Activated CD8-positive, alpha-beta memory T cell treated with anti-CD3 and anti-CD28 coated beads for 4 hours (primary cell): ENCODE measurements around the gene TEKT1.
"Not testable (repeated sequence)": the region's sequence is repeated elsewhere in the genome, so short reads cannot be mapped to it uniquely, and the experiment has no call there.

Experiments
- DNase-seq, 2 donors: peaks; one replicate each; pipeline ENCODE4 v3.0.0-alpha.2; 2020; ENCODE audit warnings: low read depth in 2 of 2

Gene TEKT1

DNA sequence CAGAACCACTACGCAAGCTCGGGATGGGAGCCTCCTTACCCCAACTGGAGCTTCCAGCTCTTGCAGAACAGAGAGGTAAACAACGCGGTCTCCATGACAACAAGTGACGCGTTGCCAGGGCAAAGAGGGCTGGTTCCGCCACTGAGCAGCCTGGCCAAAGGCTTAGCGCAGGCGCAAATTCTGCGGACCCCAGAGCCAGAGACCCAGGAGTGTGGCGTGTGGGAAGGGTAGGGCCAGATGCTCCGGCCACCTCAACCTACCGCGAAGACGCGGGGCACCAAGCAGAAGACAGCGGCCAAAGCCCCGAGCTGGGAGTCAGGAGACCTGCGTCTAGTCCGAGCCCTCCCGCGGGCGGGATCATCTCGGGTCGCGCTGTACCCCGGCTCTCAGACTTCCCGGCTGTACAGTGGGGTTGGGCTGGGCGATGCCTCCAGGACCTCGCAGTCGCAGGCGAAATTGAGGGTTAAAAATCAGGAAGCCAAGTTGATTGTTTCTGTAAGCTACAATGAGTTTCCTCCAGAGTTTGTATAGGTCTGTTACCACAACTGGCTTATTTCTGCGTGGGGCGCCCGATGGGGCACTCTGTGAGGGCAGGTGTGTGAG lies at the start of gene TEKT1:
Gene TEKT1, minus strand, starts transcription at position 69 of the 603 bp plus-strand sequence. CDS start 1,353 bp downstream, outside the sequence.
- peak; percentile 20 to 33 for DNase-seq

DNA sequence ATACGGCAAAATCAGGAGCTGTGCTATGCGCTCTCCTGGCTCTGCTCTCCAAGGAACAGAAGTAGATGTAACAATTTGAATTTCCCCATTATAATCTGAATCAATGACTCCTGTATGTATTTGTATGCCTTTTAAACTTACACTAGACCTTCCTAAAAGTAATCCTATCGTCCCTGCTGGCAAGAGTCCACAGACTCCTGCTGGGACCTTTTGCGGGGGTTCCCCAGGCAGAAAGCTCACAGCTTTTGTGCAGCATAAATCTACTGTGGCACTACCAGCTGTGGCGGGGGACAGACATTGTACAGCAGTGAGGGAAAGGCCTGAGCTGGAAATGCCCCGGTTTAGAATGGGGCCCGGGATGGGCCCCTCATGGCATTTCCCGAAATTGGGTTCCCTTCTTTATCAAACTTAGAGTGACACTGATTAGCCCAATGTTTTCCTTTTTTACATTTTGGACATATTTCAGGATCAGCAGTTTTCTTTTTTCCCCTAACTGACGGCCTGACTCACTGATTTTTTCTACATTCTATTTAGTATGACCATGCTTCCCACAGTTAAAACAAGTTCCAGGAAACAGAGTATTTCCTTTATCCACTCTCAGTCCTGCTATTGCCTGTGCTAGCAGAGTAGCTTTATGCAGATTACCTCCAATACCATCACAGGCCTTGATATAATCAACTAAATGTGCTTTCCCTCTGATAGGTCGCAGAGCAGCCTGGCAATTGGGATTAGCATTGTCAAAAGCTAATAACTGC lies 47.9 kb upstream of the TEKT1 start:
- DNase-seq, result not testable (repeated sequence)

DNA sequence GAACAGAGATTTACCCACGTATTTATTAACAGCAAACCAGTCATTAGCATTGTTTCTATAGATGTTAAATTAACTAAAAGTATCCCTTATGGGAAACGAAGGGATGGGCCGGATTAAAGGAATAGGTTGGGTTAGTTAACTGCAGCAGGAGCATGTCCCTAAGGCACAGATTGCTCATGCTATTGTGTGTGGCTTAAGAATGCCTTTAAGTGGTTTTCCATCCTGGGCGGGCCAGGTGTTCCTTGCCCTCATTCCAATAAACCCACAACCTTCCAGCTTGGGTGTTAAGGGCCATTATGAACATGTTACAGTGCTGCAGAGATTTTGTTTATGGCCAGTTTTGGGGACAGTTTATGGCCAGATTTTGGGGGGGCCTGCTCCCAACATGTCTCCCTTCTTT lies 43.7 kb upstream of the TEKT1 start:
- not testable (repeated sequence) for DNase-seq

DNA sequence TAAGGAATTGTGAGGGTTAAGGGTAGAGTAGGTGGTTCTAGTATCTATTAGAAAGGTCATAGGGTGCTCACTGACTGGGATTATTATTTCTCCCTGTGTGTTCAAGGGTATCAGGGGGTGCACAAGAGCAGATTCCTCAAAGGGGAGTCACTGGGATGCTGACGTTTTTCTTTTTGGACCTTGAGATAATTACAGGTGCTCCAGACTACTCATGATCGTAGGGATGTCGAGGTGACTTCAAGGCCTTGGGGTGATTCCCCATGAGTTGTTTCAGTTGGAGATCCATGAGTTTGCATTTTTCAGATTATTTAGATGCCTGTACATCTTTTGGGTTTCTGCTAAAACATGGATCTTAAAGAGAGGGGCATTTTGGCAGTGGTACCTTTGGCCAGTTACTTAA lies 41.4 kb upstream of the TEKT1 start:
- DNase-seq, result no peak

DNA sequence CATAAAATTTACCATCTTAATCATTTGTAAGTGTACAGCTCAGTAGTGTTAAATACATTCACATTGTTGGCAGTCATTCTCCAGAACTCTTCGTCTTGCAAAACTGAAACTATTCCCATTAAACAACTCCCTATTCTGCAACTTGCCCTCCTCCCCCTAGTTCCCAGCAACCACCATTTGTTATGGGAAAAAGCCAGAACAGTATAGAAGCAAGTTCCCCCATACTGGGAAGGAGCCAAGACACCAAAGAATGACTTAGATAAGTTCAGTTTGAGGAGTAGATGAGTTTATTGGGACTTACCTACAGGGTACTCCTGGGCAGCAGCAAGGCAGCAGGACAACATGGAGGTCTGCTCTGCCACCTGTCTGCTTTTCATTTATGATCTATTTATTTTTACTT lies 39.3 kb upstream of the TEKT1 start:
- no peak for DNase-seq

DNA sequence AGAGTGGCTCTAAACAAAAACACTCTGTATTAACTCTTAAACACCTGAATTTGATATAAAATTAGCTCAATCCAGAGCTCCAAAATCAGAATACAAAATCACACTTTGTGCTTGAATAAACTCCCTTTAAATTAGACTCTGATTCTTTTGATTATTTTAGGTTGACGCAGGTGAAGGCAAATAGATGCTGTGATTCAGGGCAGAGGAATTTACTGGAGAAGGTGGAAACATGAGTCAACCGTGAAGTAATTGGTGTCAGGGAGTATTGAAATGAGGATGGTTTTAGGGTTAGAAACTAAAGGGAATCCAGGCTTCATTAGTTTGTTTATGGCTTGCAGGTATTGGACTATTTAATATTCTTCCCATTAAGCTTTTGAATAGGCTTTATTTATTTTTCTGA lies 37.1 kb upstream of the TEKT1 start:
- no peak for DNase-seq

DNA sequence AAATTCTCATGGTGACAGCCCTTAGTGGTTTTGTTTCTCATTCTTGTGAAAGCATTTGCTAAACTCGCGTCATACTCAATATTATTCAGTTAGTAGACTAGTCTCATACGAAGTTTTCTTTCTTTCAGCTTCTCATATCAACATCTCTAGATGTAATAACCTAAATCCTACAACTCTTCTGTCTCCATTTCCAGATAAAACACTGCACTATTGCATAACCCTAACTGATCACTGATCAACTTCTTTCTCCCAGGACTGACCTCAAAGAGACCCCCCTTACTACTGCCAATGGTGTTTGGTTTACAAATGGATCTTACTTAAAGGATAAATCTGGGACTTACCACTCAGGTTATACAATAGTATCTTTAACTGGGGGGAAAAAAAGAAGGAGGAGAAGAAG lies 36.3 kb upstream of the TEKT1 start:
- no peak for DNase-seq

DNA sequence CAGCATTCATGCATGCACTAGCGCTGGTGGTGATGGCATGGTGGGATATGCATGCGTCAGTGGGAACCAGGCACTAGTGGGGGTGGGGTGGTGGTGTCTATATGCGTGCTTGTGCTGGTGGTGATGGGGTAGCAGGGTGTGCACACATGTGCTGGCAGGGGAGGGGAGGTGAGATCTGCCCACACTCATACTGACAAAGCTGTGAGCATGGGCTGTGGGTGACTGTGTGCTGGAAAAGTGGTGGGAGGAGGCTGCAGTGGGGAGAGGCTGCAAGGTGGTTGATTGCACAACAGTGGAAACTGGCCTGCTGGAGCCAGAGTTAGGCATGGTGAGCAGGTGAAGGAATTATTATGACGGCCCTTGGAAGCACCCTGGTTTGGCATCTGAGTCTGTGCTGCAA lies 31.3 kb upstream of the TEKT1 start:
- no peak for DNase-seq

DNA sequence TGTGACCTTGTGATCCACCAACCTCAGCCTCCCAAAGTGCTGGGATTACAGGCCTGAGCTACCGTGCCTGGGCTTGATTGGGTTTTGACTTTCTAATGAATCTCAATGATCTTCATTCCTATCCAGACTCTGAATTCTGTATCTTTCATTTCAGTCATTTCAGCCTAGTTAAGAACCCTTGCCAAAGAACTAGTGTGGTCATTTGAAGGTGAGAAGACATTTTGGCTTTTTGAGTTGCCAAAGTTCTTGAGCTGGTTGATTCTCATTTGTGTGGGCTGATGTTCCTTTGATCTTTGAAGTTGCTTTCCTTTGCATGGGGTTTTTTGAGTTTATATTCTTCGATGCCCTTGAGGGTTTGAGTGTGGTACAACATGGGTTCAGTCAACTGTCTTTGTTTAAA lies 30.6 kb upstream of the TEKT1 start:
- DNase-seq, result no peak

DNA sequence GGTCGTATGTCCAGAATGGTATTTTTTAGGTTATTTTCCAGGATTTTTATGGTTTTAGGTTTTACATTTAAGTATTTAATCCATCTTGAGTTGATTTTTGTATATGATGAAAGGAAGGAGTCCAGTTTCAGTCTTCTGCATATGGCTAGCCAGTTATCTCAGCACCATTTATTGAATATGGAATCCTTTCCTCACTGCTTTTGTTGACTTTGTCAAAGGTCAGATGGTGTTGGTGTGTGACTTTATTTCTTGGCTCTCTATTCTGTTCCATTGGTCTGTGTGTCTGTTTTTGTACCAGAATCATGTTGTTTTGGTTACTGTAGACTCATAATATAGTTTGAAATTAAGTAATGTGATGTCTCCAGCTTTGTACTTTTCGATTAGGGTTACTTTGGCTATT lies 26.4 kb upstream of the TEKT1 start:
- DNase-seq, result no peak

DNA sequence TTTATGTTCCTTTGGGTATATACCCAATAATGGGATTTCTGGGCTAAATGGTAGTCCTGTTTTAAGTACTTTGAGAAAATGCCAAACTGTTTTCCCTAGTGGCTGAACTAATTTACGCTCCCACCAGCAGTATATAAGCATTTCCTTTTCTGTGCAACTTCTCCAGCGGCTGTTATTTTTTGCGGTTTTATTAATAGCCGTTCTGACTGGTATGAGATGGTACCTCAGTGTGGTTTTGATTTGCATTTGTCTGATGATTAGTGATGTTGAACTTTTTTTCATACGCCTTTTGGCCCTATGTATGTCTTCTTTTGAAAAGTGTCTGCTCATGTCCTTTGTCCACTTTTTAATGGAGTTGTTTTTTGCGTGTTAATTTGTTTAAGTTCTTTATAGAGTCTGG lies 25.8 kb upstream of the TEKT1 start:
- DNase-seq, result no peak

DNA sequence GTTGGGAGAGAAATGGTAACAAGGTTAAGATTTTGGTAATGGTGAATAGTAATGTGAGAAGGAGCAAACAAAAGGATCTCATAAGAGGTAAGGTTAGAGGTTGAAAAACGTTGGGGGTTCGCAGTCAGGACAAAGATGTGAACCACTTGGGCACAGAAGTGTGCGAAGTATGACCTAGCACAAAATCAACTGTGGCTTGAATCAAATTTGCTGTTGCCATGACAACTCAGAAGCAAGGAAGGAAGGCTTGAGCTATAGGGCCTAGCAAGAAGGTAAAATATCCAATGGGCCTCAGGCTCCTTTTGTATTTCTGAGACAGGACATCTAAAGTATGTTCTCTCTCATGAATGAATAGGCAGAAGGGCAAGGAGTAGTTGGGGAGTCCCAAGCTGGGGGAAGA lies 24.5 kb upstream of the TEKT1 start:
- no peak for DNase-seq

DNA sequence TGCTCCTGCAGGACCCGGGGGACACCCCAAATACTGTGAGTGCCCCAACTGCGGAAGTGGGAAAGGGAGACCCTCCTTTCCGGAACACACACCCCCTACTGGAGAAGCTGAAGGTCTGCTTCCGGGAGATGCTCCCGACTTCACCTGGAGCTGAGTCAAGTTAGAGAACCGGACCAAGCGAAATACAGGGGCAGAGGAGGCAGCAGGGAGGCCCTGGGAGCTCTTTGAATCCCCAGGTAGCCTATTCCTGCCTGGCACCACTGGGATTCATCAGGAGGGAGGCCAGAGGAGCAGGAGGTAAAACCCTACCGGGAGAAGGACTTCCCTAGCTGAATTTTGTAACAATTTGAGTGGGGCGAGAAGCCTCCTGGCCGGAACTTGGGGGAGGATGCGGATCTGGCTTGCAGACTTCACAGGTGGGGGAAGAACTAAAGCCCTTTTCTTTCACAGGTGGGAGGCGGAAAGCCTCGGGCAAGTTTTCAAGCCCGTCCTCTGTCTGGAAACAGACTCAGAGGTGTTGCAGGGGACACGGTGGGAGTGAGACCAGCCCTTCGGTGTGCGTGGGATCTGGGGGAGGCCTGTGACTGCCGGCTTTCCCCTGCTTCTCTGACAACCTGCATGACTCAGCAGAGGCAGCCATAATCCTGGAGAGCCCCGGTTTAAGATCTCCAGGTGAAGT lies 22.4 kb upstream of the TEKT1 start:
- DNase-seq, result peak in 1 of 2 donors; percentile 10

DNA sequence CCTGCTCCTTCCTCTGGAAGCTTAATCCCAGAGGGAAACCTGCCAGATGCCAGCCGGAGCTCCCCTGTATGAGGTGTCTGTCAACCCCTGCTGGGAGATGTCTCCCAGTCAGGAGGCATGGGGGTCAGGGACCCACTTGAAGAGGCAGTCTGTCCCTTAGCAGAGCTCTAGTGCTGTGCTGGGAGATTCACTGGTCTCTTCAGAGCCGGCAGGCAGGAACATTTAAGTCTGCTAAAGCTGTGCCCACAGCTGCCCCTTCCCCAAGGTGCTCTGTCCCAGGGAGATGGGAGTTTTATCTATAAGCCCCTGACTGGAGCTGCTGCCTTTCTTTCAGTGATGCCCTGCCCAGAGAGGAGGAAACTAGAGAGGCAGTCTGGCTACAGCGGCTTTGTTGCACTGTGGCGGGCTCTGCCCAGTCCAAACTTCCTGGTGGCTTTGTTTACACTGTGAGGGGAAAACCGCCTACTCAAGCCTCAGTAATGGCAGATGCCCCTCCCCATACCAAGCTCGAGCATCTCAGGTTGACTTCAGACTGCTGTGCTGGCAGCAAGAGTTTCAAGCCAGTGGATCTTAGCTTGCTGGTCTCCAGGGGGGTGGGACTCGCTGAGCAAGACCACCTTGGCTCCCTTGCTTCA lies 17.1 kb upstream of the TEKT1 start:
- DNase-seq, result not testable (repeated sequence)

DNA sequence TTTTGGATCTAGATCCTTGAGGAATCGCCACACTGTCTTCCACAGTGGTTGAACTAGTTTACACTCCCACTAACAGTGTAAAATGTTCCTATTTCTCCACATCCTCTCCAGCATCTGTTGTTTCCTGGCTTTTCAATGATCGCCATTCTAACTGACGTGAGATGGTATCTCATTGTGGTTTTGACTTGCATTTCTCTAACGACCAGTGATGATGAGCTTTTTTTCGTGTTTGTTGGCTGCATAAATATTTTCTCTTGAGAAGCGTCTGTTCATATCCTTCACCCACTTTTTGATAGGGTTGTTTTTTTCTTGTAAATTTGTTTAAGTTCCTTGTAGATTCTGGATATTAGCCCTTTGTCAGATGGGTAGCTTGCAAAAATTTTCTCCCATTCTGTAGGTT lies 14.6 kb upstream of the TEKT1 start:
- DNase-seq, result not testable (repeated sequence)

DNA sequence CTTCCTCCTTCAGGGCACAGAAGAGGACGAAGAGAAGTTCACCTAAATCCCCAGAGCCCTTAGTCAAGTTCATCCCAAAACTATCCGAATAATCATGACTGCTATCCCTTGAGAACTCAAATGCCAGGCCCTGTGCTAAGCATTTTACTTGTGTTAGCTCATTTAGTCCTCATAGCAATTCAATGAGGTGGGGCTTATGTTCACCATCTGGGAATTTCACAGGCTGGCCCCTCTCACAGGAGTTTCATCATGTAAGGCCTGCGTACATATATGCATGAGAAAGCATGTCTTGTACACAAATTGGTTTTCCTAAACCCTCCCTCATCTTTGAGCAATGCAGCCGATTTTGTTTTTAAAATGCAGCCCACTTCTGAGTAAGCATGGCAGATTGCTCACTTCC lies 12.9 kb upstream of the TEKT1 start:
- not testable (repeated sequence) for DNase-seq

DNA sequence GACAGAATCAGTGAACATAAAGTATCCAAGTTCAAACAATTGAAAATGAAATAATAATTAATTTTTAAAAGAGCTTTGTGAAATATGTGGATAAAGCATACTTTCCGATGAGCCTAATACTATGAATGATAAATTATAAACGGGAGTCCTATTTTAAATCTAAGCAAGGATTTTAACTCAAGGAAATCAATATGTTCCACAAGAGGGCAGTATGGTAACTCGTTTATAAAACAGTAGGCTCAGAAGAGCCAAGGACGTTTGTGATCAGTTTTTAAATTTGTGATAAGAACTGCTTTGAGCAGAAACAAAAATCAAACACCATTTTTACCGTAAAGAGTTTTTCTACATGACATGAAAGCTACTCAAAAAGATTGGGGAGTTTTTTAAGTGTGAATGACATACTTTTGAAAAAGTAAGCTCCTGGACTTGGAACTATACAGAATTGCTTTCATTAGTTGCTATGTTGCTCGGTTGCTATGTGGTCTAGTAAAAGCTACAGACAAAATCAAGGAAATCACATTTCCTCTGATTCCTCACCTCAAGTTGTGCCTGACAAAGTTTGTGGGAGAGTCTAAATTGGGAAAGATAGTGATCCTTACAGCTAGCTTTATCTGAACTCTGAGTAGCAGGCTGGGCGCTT lies 11.8 kb upstream of the TEKT1 start:
- no peak for DNase-seq

DNA sequence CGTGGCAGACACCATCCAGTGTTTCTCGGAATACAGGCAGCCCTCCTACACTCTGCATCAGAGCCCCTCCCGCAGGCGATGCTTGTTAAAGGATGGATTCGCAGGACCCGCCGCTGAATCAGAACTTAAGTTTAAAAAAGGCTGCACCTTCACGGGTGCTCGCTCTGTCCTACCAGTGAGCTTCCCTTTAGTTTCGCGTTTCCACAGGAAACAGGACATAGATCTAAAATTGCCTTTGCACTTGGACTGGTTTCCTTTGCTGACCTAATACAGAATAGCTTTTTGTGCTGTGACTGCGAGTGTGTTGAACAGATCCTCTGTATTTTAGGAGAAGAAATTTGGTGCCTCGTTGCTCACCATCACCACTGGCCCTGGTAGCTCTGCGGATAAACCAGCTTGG lies 10.2 kb upstream of the TEKT1 start:
- DNase-seq, result not testable (repeated sequence)

DNA sequence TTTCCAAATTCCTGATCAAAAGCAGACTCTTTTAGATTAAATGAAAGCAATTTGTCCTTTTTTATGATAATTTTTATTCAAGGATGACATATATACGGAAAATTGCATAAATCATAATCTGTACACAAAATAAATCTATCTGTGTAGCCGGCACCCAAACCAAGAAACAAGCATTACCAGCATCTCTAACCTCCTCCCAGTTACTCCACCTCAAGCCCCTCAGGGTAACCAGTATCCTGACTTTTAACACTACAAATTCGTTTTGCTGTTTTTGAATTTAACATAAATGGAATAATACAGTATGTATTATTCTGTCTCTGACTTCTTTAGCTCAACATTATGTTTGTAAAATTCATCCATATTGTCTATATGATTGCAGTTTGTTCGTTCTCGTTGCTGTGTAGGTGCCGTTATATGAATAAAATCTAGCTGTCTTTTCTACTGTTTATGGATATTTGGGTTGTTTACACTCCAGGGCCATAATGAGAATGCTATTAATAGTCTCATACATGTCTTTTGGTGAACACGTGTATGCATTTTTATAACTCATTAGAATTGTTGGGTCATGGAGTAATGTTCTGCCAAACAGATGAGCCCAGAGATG lies 1.0 kb downstream of the TEKT1 start:
- DNase-seq, result no peak

DNA sequence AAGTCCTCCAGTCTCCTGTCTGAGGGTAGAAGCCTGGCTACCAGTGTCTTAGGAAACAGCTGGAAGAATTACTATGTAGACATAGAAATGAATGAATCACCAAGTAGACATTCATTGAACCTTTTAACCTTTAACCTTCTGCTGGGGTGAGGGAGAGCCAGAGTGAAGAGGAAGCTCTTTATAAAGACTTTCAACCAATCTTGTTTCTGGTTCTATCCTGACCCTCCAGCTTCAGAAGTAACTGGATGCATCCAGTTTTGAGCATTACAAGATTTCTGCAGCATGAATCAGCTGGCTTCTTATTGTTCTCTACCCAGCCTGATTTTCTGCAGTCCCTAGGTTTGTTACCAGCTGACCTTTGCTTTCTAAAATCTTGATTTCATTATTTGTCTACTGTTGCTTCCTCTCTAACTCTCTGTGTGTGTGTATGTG lies 8.5 kb downstream of the TEKT1 start:
- no peak for DNase-seq

DNA sequence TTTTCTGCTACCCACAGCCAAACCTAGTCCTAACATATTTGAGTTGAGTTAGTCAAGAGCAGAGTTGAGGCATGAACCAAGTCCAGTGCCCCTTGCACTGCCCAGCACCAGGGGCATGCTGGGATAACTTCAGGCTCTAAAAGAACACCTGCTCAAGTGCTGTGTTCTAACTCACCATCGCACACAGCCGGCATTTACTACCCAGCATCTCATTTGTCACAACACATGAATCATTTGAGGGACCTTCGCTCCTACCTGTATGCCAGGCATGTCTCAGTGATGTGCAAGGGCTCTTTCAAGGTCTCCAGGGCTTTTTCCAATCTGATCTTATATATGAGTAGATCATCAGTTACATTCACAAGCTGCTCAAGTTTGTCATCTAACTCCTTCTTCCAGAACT lies 12.6 kb downstream of the TEKT1 start:
- DNase-seq, result no peak

DNA sequence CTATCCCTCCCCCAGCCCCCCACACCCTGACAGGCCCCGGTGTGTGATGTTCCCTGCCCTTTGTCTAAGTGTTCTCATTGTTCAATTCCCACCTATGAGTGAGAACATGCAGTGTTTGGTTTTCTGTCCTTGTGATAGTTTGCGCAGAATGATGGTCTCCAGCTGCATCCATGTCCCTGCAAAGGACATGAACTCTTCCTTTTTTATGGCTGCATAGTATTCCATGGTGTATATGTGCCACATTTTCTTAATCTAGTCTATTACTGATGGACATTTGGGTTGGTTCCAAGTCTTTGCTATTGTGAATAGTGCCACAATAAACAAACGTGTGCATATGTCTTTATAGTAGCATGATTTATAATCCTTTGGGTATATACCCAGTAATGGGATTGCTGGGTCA lies 15.2 kb downstream of the TEKT1 start:
- not testable (repeated sequence) for DNase-seq
